ENCODE data around the gene TIGIT.

Gene TIGIT

GRCh38 chr3:114314282-114314681 lies 20.5 kb downstream of the TIGIT start:
- no peak for DNase-seq

DNA sequence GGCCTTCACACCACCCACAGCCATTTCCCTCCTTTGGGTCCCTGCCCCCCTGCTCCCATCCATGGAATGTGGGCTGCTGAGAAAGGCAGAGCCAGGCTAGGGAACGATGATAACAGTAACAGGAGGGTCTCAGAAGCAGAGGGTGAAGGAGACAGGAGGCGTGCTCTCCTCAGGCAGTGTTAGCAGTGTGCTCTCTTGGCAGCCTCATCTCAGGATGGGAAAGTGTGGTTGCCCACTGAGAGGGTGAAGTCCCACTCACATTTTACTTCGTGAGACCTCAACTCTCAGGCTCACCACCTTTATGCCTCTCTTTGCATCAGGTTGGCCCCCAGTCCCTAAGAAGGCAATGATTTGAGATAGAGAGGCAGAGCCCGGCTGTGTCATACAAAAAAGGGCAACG lies 24.5 kb downstream of the TIGIT start:
- DNase-seq = no peak

DNA sequence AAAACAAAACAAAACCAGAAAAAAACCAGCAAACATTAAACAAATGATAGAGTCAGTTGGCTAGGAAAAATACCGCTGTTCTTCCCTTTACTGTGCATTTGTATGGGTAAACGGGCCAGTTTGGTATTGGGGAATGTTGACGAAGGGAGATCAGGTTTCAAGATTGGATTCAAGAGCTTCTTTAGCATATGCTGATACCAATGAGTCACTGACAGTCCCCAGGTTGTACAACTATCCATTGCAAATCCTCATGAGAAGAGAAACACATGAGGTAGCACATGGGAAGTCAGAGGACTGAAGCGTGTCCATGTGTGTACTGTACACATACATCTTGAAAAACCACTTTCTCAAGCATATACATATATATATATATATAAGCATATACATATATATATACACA lies 25.6 kb downstream of the TIGIT start:
- no peak for DNase-seq

GRCh38 chr3:114320246-114320645 lies 26.4 kb downstream of the TIGIT start:
- DNase-seq = no peak

DNA sequence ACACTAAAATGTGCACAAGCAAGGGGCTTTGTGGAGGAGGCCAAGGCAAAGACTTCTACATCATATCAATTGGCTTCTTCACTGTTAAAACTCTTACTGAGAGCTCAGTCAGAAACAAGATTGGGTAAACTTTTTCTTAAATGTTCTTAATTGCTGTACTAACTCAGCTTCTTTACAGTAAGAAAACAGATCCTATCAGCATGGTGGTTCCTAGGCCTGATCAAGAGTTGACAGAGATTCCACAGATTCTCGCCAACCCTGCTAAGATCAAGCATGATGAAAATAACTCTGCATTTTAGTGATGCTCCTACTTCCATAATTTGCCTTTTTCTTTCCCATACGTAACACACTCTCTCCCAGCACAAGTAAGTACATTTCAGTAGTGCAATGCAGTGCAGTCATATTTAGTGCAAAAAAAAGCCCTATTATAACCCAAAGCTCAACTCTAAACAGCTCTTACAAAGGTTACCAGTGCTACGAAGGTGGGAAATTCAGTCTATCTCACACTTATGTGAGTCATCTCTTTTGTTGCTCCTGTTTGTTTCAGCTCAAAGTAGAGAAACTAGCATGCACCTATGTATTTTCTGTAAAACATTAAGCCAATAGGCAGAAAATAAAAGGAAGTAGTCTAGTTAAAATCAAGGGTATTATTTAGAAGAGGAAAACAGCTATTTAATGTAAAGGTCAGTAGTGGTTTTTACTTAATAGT lies 29.9 kb downstream of the TIGIT start:
- no peak for DNase-seq

- no peak for DNase-seq
Measured at GRCh38 chr3:114327665-114328064, 33.8 kb downstream of the TIGIT start.

DNA sequence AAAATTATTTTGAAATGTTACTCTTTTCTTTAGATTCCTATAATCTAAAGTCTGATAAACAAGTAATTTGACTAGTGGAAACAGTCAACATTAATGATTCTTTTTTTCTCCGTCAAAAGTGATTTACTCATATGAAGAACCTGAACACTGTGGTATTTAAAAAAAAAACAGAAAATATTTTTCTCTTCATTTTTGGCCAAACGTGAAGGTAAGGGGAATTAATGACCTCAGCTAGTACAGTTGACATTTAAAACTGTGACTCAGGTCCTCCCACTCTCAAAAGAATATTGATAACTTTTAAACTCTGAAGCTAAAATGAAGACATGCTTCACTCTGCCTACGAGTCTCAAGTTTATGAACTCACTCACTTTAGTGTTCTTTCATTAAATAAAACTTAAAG lies 34.5 kb downstream of the TIGIT start:
- no peak for DNase-seq

GRCh38 chr3:114329823-114330222 lies 36.0 kb downstream of the TIGIT start:
- no peak for DNase-seq

- DNase-seq = no peak
Measured at GRCh38 chr3:114331007-114331406, 37.2 kb downstream of the TIGIT start.

DNA sequence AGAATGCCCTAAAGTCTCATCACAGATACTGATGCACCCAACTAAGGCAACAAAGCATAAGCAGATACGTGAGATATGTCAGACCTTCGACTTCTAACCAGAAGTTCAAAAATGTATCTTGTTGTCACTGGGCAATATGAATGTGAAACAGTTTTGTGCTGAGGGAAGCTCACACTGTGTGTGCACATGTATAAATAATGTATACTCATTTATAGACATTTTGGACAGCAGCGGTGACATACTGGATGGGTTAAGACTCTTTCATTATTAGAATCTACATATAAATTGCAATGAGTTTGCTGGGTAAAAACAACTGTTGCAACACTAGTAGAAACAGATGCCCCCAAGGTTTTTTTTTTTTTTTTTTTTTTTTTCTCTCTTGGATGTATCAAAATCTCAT lies 37.9 kb downstream of the TIGIT start:
- no peak for DNase-seq

DNA sequence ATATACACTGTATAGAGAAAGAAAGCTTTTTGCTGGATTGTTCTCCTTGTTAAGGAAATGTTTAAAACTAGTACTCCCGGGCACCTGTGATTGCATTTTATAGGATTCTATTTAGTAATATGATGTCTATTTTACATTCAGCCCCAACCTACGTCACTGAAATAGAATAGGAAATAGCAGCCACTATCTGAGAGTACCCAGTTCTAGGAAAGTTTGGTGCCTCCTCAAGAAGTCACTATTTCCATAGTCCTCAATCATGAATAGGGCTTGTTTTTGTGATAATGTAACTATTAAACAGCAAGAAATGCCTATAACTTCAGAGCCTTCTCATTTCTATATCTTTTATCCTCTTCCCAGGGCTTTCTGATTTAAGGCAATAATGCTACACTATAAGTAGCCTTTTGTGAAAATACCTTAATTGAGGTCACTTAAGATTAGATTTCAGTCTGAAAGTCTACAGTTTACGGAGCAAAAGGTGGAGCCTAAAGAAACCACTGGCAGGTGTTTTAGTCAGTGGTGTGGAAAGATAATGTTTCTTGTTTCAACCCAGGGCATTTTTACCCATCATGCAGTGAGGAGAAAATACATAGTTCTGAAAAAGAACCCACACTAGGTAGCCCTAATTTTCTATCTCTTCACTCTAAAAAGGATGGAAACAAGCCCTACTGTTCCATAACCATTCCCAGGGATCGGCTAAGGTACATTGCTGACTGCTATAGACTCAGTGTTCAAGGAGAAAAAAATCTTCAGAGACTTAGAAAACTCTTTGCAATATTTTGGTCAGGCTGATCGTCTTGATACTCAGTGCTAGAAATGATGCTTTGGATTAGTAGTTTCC lies 38.7 kb downstream of the TIGIT start:
- DNase-seq = no peak

GRCh38 chr3:114333180-114333922 lies 39.5 kb downstream of the TIGIT start:
- DNase-seq = no peak

DNA sequence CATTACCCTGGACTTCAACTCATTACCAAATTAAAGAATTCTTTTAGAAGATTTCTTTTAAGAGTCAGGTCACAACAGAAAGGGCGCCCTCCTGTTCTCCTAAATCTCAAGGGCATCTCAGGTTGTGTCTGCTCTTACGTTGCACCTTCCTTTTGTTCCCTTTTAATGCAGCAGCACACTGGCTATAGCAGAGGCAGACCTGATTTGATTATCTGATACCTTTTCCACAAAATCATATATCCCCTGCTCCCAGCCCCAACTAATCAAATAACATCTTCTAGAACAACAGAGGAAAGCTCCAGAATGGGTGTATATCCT lies 40.1 kb downstream of the TIGIT start:
- DNase-seq = no peak

- no peak for DNase-seq
Measured at GRCh38 chr3:114336122-114336697, 42.4 kb downstream of the TIGIT start.

DNA sequence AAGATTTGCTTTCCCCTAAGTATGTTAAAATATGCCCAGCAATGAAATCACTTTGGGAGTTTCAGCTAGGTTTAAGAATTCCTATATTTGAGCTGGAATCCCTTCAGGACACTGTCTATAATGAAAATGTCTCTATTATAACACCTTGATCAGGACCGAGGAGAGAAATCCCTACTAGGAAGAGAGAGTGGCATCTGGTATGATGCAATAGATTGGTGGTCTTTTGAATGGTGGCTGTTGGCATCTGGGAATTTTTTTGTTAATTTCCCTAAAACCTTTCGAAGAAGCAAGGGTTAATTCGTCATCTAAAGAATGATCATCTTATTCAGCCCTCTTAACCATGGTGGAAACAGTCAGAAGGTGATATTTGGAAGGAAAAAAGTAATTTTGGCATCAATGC lies 43.0 kb downstream of the TIGIT start:
- DNase-seq = no peak

- no peak for DNase-seq
Measured at GRCh38 chr3:114338651-114339357, 45.0 kb downstream of the TIGIT start.

- no peak for DNase-seq
Measured at GRCh38 chr3:114344492-114344891, 50.7 kb downstream of the TIGIT start.

DNA sequence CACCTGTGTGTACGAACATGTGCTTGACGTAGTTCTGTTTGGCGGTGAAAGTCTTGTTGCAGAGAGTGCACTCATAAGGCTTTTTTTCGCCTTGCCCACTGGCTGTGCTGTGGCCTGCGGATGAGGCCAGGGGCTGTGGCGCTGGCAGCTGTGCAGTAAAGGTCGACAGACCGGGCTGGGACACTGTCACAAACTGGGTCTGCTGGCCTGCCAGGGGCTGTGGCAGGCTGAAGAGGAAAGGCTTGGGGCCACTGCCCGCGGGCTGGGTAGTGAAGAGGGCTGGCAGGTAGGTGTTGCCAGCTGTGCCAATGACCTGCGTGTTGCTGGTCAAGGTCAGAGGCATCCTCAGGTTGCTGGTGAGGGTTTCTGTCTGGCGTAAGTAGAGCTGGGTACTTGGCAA lies 56.4 kb downstream of the TIGIT start:
- no peak for DNase-seq

DNA sequence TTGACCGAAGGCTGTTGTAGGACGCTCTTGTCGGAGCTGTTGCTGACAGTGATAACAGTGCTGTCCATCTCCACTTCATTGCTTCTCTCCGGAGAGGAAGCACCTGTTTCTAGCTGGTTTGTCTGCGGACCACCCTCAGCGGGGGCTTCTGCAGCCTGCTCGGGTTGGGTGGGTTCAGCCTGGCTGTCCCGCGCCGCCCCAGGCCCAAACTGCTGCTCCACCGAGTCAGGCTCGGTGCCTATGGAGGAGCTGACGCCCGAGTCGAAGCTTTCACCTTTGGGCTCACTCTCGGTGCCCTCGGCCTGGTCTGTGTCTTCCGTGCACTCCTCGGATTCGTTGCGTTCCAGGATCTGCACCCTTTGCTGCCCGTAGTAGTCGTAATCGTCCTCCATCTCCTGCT lies 56.9 kb downstream of the TIGIT start:
- DNase-seq = no peak

- DNase-seq = no peak
Measured at GRCh38 chr3:114351123-114351821, 57.4 kb downstream of the TIGIT start.

DNA sequence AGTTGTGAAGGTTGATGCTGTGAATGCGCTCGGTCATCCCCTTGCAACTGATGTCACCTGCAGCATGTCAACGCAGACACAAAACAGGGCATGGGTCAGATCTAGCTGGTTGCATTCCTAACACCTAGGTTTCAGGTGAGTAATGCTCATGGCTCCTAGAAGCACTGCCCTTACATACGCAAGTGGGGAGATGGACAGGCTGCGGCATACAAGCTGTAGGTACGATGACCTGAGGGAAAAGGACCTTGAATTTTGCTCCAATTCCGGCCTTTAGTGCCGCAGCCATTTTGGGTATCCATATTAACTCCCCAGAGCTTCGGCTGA lies 58.0 kb downstream of the TIGIT start:
- no peak for DNase-seq

- DNase-seq = no peak
Measured at GRCh38 chr3:114355653-114356052, 61.8 kb downstream of the TIGIT start.

Data from activated gamma-delta T cell treated with Interleukin-2 at 50 U/mL for 16 hours (primary cell).